Measurements from ENCODE around the gene MSI2. TPM values are rescaled to one million over a fixed set of nuclear protein-coding genes. Genes with fewer than 3 reads are reported as not detected.

MSI2 gene
- total and polyA plus RNA-seq, 2 donors (not counting 1 experiment from before 2014, with no cell fraction given), result 16.1 to 196 TPM

- peak overlapping the region in 2 of 5 experiments; percentile 4 to 11 for H3K4me3 ChIP-seq (ENCODE audit: control extremely low read depth in 1 of 5, extremely low read depth in 1 of 5, insufficient read depth in 1 of 5, low read depth in 2 of 5, low read length in 4 of 5)
- no peaks in the 10 kb centered on the region for H3K9me3 ChIP-seq (ENCODE audit: control extremely low read depth in 1 of 3, control insufficient read depth in 2 of 3, insufficient read depth in 1 of 3, low read length in 2 of 3)
- CTCF ChIA-PET, result interaction anchor here (1.3 kb wide), 1 partner anchor 216 kb away, joined by 4 read pairs; no protein-coding TSS in a partner anchor
- no peaks in the 10 kb centered on the region for H3K27me3 ChIP-seq (replicated peaks in 1 of 4; ENCODE audit: control extremely low read depth in 1 of 4, control insufficient read depth in 3 of 4, insufficient read depth in 4 of 4, low read length in 3 of 4)
- intact Hi-C loops (cut with micrococcal nuclease), result no loop called here
- 30% methylated on average over 14 of the region's 25 CpGs for WGBS (ENCODE audit: insufficient coverage)
- peaks cover 49% of the 10 kb centered on the region for H3K4me1 Mint-ChIP-seq
- H4K20me1 ChIP-seq (ENCODE audit: control insufficient read depth, insufficient read depth, low read length, poor library complexity, severe bottlenecking), result peaks cover 7% of the 10 kb centered on the region
- H3K27ac Mint-ChIP-seq, result peak overlapping the region; percentile 72
- peak overlapping the region; percentile 70 for H3K4me3 Mint-ChIP-seq
- H3K9ac ChIP-seq (ENCODE audit: low read length), result peak overlapping the region; percentile 45
- H3K9me3 Mint-ChIP-seq (ENCODE audit: insufficient read depth), result no peaks in the 10 kb centered on the region
- H3K4me2 ChIP-seq (replicated peaks; ENCODE audit: low read depth, low read length, poor library complexity, severe bottlenecking), result peak overlapping the region; percentile 65
- DNase-seq, result peak; percentile 37
- ATAC-seq (ENCODE audit: low read depth), result peak; percentile 68
- peaks cover 14 to 33% of the 10 kb centered on the region in 2 donors for H3K4me1 ChIP-seq (ENCODE audit: control insufficient read depth in 2 of 2, insufficient read depth in 2 of 2, low read length in 2 of 2)
- no peaks in the 10 kb centered on the region for H3K27me3 Mint-ChIP-seq
- peak overlapping the region; percentile 46 for H2AFZ ChIP-seq (ENCODE audit: insufficient read depth, low read depth, low read length, poor library complexity, severe bottlenecking)
- H3K36me3 ChIP-seq (replicated peaks in 1 of 2; ENCODE audit: control extremely low read depth in 1 of 2, control insufficient read depth in 1 of 2, extremely low read depth in 1 of 2, insufficient read depth in 2 of 2, low read length in 1 of 2), result no peaks in the 10 kb centered on the region
- POLR2A ChIA-PET, result no interaction called here
- no peak for TF ChIP-seq EZH2 (IDR thresholded peaks at IDR 0.05; ENCODE audit: borderline replicate concordance, insufficient read depth, low read depth, low read length, poor library complexity, severe bottlenecking)
- TF ChIP-seq, protein P1, sequence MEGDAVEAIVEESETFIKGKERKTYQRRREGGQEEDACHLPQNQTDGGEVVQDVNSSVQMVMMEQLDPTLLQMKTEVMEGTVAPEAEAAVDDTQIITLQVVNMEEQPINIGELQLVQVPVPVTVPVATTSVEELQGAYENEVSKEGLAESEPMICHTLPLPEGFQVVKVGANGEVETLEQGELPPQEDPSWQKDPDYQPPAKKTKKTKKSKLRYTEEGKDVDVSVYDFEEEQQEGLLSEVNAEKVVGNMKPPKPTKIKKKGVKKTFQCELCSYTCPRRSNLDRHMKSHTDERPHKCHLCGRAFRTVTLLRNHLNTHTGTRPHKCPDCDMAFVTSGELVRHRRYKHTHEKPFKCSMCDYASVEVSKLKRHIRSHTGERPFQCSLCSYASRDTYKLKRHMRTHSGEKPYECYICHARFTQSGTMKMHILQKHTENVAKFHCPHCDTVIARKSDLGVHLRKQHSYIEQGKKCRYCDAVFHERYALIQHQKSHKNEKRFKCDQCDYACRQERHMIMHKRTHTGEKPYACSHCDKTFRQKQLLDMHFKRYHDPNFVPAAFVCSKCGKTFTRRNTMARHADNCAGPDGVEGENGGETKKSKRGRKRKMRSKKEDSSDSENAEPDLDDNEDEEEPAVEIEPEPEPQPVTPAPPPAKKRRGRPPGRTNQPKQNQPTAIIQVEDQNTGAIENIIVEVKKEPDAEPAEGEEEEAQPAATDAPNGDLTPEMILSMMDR (IDR thresholded peaks at IDR 0.05), result no peak
- H3K79me2 ChIP-seq (ENCODE audit: control insufficient read depth, insufficient read depth, low read length), result peaks cover 41% of the 10 kb centered on the region
- peak overlapping the region in 1 of 2 donors; percentile 20 for H3K27ac ChIP-seq (ENCODE audit: low read length in 2 of 2)
These were observed 199.0 kb downstream of the MSI2 start for GRCh38 chr17:57455063-57455914.

- Mint-ChIP-seq H3K4me1 (peaks cover 51% of the 10 kb centered on the region), H3K27ac (peak overlapping the region; percentile 26), H3K9me3 (ENCODE audit: insufficient read depth) (no peaks in the 10 kb centered on the region), H3K4me3 (no peak overlapping the region), H3K27me3 (no peaks in the 10 kb centered on the region)
- ATAC-seq (ENCODE audit: low read depth), result no peak
- ChIA-PET CTCF (no interaction called here), POLR2A (no interaction called here)
- TF ChIP-seq, protein P1 (IDR thresholded peaks at IDR 0.05), result no peak
- no peak for TF ChIP-seq EZH2 (IDR thresholded peaks at IDR 0.05; ENCODE audit: borderline replicate concordance, insufficient read depth, low read depth, low read length, poor library complexity, severe bottlenecking)
- H3K4me3 ChIP-seq (ENCODE audit: control extremely low read depth in 1 of 5, extremely low read depth in 1 of 5, insufficient read depth in 1 of 5, low read depth in 2 of 5, low read length in 4 of 5), result no peak overlapping the region
- no peaks in the 10 kb centered on the region for H3K27me3 ChIP-seq (replicated peaks in 1 of 4; ENCODE audit: control extremely low read depth in 1 of 4, control insufficient read depth in 3 of 4, insufficient read depth in 4 of 4, low read length in 3 of 4)
- H3K4me2 ChIP-seq (replicated peaks; ENCODE audit: low read depth, low read length, poor library complexity, severe bottlenecking), result no peak overlapping the region
- H4K20me1 ChIP-seq (ENCODE audit: control insufficient read depth, insufficient read depth, low read length, poor library complexity, severe bottlenecking), result peaks cover 13% of the 10 kb centered on the region
- no peak for DNase-seq
- peaks cover 14 to 33% of the 10 kb centered on the region in 2 donors for H3K4me1 ChIP-seq (ENCODE audit: control insufficient read depth in 2 of 2, insufficient read depth in 2 of 2, low read length in 2 of 2)
- H3K79me2 ChIP-seq (ENCODE audit: control insufficient read depth, insufficient read depth, low read length), result peaks cover 53% of the 10 kb centered on the region
- no peaks in the 10 kb centered on the region for H3K36me3 ChIP-seq (replicated peaks in 1 of 2; ENCODE audit: control extremely low read depth in 1 of 2, control insufficient read depth in 1 of 2, extremely low read depth in 1 of 2, insufficient read depth in 2 of 2, low read length in 1 of 2)
- no peak overlapping the region for H3K27ac ChIP-seq (ENCODE audit: low read length in 2 of 2)
- H3K9me3 ChIP-seq (ENCODE audit: control extremely low read depth in 1 of 3, control insufficient read depth in 2 of 3, insufficient read depth in 1 of 3, low read length in 2 of 3), result no peaks in the 10 kb centered on the region
- no peak overlapping the region for H2AFZ ChIP-seq (ENCODE audit: insufficient read depth, low read depth, low read length, poor library complexity, severe bottlenecking)
- 100% methylated on average over 1 of the region's 3 CpGs for WGBS (ENCODE audit: insufficient coverage)
- intact Hi-C loops (cut with micrococcal nuclease), result no loop called here
- H3K9ac ChIP-seq (ENCODE audit: low read length), result no peak overlapping the region
These were observed 200.3 kb downstream of the MSI2 start for GRCh38 chr17:57456622-57457021.

All from B cell (primary cell).